Aortic smooth muscle cell (primary cell): ENCODE data around the gene PLA2G2C. TPM values are rescaled to one million over a fixed set of nuclear protein-coding genes. Genes with fewer than 3 reads are reported as not detected.

ENCODE experiments used
- total RNA-seq: library from RNA; depleted of rRNA; stranded (reverse); fragments of >200 nt; gene quantifications from 2 replicates; pipeline ENCODE4 v1.2.3, GENCODE V29; 2014

The PLA2G2C gene
- total RNA-seq, result not detected in 2 replicates

GRCh38 chr1:20185834-20186782 lies at the start of gene PLA2G2C, which contains the start of gene UBXN10:
Gene PLA2G2C (minus strand): TSS chr1:20186518. CDS start chr1:20177363, 9,155 bp downstream.
Gene UBXN10 (plus strand): TSS chr1:20186096. CDS start chr1:20190562, 4,466 bp downstream.

GRCh38 chr1:20138961-20139550 lies 47.3 kb downstream of the PLA2G2C start, which contains the start of gene PLA2G2F:
Gene PLA2G2F (plus strand): TSS chr1:20139323. CDS start chr1:20139428, 105 bp downstream.

GRCh38 chr1:20119347-20119746 lies 67.0 kb downstream of the PLA2G2C start, which contains the start of gene PLA2G2D:
Gene PLA2G2D (minus strand): TSS chr1:20119536. CDS start chr1:20119498, 38 bp downstream.

Other genes starting within 250 kb of the PLA2G2C start
- not detected in 2 replicates for gene PLA2G2A, start 206.9 kb downstream of the PLA2G2C start, total RNA-seq
- 3.9 and 4.5 TPM in 2 replicates for gene PLA2G5, start 116.3 kb downstream of the PLA2G2C start, total RNA-seq
- not detected in 2 replicates for gene PLA2G2D, start 67.0 kb downstream of the PLA2G2C start, total RNA-seq
- gene PLA2G2F, start 47.2 kb downstream of the PLA2G2C start, total RNA-seq, result not detected in 2 replicates
- gene UBXN10, start 422 bp downstream of the PLA2G2C start, total RNA-seq, result not detected in 2 replicates
- not detected in 2 replicates for gene VWA5B1, start 104.4 kb upstream of the PLA2G2C start, total RNA-seq